SKM-1 treated with dmso at 0.1 percent for 144 hours (cell line): ENCODE results near the gene SPATA24.
"Not testable (repeated sequence)": the region's sequence is repeated elsewhere in the genome, so short reads cannot be mapped to it uniquely, and the experiment has no call there.

Experiments used
- DNase-seq: peaks from one replicate; lab custom pipeline; 2025; ENCODE audit not compliant: unreplicated experiment; lab: John Stamatoyannopoulos, UW

Gene SPATA24

GRCh38 chr5:139383993-139384590 is 19.8 kb downstream of the SPATA24 start:
- no peak for DNase-seq

DNA sequence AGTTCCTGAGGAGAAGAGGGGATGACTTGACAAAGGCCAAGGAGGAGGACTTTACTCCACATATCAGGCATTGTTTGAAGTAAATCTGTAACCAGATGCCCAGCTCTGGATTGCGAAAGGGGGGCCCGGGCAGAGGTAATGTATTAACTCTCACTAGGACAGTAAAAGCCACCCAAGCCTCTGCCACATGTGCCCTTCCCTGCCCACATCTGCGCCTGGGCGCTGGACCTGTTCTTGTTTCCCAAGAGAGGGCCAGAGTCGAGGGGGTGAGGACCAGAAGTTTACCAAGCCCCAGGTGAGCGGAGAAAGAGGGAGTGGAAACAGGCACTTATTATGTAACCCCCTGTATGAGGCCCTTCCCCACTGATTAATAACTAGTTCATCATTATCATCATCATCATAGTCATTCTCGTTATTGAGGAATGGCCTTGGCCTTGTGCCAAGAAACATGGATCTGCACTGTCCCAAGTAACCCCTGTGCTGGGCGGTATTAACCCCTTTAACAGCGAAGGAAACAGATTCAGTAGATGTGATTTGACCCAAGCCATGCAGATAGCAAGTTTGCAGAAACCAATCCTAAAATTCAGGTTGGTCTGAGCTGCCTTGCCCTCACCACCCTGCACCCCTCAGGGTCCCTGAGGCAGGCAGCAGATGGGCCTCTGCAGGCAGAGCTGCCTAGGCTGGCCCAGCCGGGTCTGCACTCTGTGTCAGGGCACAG is 20.5 kb downstream of the SPATA24 start, which contains the start of gene SLC23A1:
Gene SLC23A1, minus strand, starts transcription at position 23 of the 718 bp plus-strand sequence. CDS start 44 bp downstream, outside the sequence.
- no peak for DNase-seq

DNA sequence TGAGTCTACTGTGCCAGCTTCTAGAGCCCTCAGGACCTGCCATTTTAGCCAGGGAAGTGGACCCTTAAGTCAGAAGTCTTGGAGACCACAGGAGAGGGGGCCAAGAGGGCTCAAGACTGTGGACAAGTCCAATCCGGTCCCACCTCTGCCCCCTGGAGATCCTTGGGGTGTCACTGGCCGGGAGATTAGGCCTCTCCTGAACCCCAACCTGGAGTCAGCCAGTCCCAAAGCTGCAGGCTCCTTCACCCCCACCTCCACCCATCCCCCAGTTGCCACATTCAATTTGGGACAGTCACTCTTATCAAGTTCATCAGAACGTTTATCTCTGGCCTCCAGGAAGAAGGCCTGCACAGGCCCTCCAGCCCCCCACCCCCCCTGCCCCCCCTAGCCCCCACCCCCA is 21.1 kb downstream of the SPATA24 start:
- DNase-seq = no peak

DNA sequence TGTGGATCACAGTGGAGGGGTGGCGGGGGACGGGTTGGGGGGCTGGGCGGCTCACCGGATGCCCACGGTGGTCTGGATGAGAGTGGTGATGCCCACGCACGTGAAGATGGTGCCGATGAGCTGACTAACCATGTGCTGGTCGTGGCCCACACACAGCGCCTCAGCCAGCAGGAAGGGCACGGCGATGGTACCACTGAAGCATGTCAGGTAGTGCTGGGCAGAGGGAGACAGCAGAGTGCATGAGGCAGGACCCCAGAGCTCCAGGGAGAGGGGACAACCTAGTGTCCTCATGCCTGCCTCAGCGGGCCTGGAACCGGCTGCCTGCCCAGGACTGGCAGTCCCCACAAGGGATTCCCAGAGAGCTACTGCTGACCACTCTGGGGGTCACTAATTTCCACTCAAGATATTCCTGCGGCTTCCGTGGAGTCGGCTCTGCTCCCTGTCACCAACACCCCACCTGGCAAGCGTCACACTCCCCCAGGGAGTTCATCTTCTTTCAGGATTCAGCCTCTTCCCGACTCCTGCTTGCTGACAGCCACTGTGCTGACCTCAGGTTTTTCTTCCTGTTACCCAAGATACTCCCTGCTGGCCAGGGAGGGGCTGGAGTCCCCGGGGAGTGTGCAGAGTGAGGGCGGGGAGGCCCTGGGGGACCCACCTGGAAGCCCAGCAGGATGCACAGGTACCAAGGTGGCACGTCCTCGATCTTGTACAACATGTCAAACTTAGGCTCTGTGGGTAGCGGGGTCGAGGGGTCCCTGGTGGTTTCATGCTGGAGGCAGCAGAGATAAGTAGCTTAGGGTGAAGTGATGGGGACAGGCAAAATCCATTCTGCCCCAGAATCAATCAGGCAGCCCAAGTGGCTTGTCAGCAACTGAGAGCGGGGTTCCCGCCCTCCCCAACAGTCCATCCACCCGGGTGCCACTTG is 21.8 kb downstream of the SPATA24 start:
- DNase-seq = no peak

DNA sequence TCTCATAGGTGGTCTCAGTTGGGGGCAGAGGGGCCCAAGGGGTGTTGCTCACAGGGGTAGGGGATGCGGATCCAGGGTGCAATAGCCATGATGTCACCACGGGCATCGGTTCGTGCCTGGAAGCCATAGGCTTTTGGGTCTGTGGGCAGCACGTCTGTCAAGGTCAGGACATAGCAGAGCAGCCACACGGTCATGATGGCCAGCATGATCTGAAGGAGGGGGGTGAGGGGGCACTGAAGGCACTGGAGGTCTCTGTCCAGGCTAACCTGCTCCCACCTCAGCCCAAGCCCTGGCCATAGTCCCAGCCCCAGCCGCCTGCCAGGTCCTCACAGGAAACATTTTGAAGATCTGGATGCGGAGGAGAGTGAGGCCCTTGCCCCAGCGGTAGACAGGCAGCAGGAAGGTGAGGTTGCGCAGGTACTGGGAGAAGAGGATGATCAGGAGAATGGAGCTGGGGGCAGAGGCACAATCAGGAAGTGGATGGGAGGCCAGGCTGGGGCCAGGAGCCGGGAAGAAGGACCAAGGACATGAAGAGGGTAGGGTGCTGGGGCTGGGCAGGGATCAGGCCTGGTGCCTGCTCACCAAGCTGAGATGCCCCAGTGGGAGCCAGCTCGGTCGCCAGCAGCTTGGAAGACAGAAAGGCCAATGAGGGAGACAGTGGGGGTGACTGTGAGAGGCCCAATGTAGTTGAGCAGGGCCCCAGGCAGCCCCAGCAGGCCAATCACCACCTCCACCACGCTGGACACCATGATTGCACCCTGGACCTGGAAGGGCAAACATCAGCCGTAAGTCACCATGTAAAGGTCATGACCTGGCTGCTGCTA is 24.1 kb downstream of the SPATA24 start:
- DNase-seq = no peak

DNA sequence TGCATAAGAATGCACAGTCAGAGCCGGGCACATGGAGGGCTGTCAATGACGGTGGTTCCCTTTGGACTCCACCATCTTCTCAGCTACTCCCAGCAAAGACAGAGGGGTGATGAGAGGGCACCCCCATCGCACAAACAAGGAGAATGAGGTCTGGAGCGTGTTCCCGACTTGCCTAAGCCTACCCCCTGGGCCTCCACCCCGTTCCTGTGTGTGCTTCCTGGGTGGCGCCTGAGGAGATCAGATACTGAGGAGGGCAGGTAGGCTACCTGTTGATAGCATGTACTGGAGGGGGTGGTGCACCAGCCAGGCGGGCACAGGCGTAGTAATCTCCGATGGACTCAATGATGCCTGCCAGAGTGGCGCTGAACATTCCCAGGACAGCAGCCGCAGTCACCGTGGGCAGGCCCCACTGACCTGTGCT is 24.9 kb downstream of the SPATA24 start:
- no peak for DNase-seq

DNA sequence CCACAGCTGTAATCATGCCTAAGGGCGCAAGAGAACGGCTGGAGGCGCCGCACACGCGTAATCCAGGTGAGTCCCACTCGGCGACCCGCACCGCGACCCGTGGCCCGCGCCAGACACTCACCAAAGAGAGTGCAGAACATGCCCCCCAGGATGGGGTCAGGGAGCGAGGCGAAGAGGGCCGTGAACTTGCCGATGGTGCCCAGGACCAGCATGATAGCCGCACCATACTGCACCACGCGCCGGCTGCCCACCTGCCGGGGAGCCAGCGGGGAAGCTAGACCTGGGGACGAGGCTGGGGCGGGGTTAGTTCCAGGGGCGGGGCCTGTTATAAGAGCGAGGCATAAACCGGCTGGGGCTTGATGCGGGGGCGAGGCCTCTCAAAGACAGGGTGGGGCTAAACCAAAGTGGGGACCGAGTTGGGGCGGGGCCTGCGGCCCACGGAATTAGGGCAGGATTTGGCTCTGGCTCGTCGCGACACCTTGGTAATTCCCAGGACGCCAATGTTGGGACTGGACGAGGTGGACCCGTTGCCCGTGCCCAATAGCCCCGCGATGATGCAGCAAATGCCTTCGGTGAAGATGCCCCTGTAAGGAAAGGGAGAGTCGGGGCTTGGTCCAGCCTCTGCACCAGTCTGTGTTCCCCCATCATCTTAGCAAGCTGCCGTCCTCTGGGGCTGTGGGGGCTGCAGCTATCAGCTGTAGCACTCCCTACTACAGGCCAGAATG is 25.6 kb downstream of the SPATA24 start:
- DNase-seq = no peak

DNA sequence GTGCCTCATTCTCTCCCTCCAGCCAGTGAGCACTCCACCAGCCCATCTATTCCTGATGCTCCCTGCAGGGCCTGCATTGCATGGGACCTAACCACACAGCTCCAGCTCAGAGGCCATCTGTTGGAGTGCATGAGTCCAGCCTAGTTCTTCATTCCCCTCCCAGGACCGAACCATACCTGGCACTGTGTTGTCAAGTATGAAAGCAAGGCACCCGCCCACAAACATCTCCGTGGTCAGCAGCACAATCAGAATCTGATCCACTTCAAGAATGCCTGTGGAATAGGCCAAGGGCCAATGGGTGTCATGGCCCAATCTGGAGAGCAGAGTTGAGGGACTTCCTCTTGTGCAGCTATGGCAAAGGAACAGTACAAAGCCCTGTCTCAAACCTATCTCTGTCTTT is 26.7 kb downstream of the SPATA24 start:
- no peak for DNase-seq

DNA sequence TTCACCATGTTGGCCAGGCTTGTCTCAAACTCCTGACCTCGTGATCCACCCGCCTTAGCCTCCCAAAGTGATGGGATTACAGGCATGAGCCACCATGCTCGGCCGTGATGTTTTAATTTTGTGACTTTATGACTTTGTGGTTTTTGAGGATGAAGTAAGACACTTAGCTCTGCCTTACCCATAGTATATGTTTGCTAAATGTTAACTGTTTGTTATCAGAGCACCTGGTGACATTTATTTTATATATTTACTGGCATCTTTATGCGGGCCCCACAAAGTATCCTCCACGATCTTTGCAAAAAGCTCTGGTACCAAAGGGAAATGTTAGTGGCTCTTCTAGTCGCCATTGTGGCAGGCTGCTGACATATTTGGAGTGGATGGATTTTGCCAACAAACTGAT is 27.5 kb downstream of the SPATA24 start:
- no peak for DNase-seq

- no peak for DNase-seq
These were observed 29.0 kb downstream of the SPATA24 start for GRCh38 chr5:139374909-139375308.

GRCh38 chr5:139371482-139372435 is 32.1 kb downstream of the SPATA24 start:
- DNase-seq = no peak

DNA sequence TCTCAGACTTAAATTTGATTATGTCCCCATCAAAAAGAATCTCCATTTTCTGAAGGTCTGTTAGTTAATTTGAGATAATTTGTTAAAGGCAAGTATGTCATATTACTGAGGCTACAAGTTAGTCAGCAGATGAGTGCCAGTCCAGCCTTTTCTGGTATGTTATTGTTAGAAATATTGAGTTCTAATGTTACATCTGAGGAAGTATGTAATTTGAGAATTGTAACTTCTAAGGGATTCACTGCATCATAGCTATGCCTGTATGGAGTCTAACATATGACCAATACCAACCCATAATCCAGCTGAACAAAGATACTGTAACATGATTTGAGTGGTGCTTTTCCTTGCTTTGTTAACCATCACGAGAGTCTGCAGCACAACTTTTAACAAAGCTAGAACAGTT is 34.7 kb downstream of the SPATA24 start:
- DNase-seq = no peak

GRCh38 chr5:139368613-139369012 is 35.3 kb downstream of the SPATA24 start:
- no peak for DNase-seq

DNA sequence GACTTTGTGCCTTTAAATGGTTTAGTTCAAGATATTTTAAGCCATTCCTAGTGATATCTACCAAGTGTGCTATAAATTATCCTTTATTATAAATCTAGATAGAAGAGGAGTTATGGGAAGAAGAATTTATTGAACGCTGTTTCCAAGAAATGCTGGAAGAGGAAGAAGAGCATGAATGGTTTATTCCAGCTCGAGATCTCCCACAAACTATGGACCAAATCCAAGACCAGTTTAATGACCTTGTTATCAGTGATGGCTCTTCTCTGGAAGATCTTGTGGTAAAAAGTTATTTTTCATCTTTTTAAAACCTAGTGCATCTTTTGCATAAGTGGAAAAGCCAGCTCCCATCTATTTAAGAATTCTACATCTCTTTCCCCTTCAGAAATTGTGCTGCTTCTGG is 39.4 kb downstream of the SPATA24 start:
- DNase-seq = no peak

- DNase-seq = no peak
These were observed 40.0 kb downstream of the SPATA24 start for GRCh38 chr5:139363937-139364336.

DNA sequence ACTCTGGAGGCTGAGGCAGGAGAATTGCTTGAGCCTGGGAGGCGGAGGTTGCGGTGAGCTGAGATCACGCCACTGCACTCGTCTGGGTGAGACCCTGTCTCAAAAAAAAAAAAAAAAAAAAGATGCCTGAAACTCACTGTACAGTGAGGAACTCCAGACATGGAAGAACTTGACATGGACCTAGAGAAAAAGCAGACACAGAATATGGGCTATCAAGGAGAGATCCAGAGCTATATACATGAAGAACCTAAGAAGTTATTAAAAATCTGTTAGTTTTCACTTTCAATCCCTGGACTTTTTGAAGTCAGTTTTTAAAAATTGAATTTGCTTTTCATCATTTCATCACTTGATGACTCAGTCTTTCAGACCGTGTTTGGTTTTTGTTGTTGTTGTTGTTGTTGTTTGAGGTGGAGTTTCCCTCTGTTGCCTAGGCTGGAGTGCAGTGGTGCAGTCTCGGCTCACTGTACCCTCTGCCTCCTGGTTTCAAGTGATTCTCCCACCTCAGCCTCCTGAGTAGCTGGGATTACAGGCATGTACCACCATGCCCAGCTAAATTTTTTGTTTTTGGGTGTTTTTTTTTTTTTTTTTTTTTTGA is 42.0 kb downstream of the SPATA24 start:
- no peak for DNase-seq

DNA sequence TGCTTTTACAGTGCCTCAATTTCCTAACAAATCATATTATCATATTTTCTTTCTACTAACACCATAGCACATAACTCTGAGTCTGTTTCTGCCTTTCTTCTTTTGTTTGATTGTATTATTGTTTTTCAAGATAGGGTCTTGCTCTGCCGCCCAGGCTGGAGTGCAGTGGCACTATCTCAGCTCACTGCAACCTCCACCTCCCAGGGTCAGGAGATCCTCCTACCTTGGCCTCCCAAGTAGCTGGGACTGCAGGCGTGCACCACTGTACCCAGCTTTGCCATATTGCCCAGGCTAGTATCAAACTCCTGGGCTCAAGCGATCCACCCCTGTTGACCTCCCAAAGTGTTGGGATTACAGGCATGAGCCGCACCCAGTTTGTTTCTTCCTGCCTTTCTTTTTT is 43.5 kb downstream of the SPATA24 start:
- no peak for DNase-seq

- DNase-seq = no peak
These were observed 45.8 kb downstream of the SPATA24 start for GRCh38 chr5:139358064-139358463.

DNA sequence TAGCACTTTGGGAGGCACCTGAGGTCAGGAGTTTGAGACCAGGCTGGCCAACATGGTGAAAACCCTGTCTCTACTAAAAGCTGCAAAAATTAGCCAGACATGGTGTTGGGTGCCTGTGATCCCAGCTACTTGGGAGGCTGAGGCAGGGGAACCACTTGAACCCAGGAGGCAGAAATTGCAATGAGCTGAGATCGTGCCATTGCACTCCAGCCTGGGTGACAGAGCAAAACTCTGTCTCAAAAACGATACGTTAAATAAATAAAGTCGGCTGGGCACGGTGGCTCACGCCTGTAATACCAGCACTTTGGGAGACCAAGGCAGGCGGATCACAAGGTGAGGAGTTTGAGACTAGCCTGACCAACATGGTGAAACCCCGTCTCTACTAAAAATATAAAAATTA is 48.0 kb downstream of the SPATA24 start:
- not testable (repeated sequence) for DNase-seq
